GM21737 (cell line): ENCODE data around the gene INSL4.

Experiments
- ATAC-seq: cut with Tn5 transposase; IDR thresholded peaks from one replicate; pipeline ENCODE4 v1.9.1; 2021; ENCODE audit warnings: mild to moderate bottlenecking, moderate library complexity; ENCODE audit not compliant: unreplicated experiment

Gene INSL4

GRCh38 chr9:5231212-5231611 is at the start of gene INSL4:
Gene INSL4 (plus strand): TSS chr9:5231419. CDS start chr9:5231524, 105 bp downstream.
- no peak for ATAC-seq

GRCh38 chr9:5184776-5185175 is 46.4 kb upstream of the INSL4 start:
- no peak for ATAC-seq

DNA sequence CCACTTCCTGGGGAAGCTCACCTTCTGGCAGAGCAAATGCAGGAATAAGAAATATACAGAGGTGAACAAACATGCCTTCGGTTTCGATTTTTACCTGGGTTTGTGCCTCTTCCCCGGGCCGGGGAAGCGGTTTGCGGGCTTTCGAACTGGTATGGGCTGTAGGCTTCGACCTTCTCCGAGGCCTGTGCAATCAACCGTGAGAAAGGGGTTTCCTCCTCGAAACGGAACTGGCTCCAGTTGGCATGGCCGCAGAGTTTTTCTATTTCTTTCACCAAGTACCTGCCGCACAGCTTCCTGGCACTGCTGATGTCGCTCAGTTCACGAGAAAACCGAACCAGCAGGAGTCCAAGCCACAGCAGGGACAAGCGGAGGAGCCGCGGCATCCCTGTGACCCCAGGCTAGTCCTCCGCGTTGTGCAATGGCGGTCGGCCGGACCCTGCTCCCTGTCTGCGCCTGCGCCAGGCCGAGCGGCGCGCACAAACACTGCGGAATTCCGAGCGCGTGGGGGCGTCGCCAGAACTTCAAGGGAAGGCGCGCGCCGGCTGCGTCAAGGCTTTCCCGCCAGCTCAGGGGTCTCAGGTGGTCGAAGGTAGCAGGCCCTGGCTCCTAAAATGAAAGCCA is 45.9 kb upstream of the INSL4 start, which contains the start of gene INSL6:
Gene INSL6, minus strand, starts transcription at position 420 of the 621 bp plus-strand sequence. Its CDS starts 37 bp downstream, at position 383.
- ATAC-seq, result no peak

DNA sequence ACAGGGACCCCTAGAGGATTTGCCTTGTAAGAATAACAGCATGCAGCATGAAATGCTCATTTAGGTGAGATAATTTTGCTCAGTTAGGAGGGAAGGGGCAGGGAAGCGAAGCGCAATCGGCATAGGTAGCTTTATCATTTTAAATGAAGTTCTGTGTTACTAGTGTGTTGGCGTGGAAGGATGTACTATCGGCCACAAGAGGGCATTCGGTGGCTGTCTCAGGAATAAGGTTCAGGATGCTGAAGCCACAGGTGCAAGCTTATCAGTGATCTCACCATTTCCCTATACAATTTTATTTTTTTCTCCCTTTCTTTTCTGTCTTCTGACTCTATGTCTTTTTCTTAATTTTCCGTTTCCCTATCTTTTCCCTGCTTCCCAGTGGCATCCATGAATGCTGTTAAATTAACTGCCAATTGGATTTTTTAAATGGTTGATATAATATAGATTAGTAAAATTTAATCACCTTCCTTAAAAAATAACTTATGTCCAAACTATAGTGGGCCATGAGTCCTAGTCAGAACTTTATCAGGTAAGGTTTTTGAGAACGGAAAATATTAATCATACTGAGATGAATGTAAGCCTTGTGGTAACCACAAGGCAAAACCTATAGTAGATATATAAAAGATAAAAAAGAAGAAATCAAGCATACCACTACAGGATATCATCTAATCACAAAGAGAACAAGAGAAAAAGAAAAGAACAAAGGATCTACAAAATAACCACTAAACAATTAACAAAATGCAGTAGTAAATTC is 44.6 kb upstream of the INSL4 start:
- ATAC-seq, result no peak

GRCh38 chr9:5188060-5188984 is 42.9 kb upstream of the INSL4 start:
- no peak for ATAC-seq

GRCh38 chr9:5191985-5192384 is 39.2 kb upstream of the INSL4 start:
- ATAC-seq, result no peak

GRCh38 chr9:5193345-5193744 is 37.9 kb upstream of the INSL4 start:
- no peak for ATAC-seq

GRCh38 chr9:5195463-5195862 is 35.8 kb upstream of the INSL4 start:
- ATAC-seq, result no peak

DNA sequence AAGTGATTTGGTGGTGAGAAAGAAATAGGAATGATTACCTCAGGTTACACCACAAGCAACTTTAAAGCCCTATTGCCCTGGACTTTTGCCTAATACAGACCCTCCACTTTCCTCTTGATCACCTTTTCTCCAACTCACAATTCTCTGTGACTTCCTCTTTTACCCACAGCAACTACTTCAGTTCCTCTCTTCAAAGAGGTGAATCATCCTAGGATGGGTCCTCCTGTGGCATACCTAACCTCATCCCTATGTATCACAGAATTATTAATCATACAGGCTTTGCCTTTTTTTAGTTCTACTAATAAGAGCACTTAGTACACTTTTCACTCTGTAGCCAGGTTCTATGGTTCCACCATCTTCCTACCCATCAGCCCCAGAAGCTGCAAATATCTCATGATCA is 26.1 kb upstream of the INSL4 start:
- ATAC-seq, result no peak

DNA sequence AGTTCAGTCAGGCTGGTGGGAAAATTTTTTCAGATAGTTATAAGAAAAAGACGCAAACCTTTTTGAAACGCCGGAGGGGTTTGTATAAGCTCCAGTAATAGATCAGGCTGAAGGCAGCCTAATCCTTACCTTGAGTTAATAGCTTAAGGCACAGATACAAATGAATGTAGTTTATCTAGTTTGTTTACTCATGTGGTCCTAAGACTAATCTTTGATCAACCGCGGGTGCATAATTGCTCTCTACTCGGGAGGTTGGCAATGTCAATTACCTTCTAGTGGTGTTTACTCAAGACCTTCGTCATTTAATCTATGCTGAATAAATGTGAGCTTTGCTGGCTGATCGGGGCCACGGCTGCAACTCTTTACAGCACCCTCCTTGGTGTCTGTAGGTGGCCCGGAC is 665 bp upstream of the INSL4 start:
- ATAC-seq, result no peak

GRCh38 chr9:5263351-5264218 is 32.4 kb downstream of the INSL4 start:
- ATAC-seq, result no peak

- no peak for ATAC-seq
Observed at GRCh38 chr9:5264219-5264595, 33.0 kb downstream of the INSL4 start.

GRCh38 chr9:5265939-5266338 is 34.7 kb downstream of the INSL4 start:
- ATAC-seq, result no peak

- no peak for ATAC-seq
Observed at GRCh38 chr9:5269249-5269715, 38.1 kb downstream of the INSL4 start.

GRCh38 chr9:5274770-5275169 is 43.6 kb downstream of the INSL4 start:
- ATAC-seq, result no peak

DNA sequence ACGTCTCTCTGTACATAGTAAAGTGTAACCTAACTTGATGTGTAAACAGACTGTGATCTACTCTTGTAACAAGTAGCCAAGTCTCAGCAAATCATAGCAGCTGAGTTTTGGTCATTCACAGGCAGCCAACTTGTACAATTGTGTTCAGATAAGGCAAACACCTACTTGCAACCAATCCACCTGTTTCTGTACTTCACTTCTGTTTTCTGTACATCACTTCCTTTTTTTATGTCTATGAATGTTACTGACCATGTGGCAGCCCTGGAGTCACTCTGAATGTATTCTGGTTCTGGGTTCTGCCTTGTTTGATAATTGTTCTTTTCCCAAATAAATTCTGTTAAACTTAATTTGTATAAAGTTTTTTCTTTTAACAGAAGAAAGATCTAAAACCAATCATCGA is 47.3 kb downstream of the INSL4 start:
- no peak for ATAC-seq
